Endothelial cell of umbilical vein (primary cell): Measurements from ENCODE around the gene ALK. TPM values are rescaled to one million over a fixed set of nuclear protein-coding genes. Genes with fewer than 3 reads are reported as not detected.

Experiments
- BruUV-seq: library from RNA; stranded (reverse); fragments of 400-500 nt; replicated peaks from 2 replicates; lab custom pipeline; 2021; lab: Mats Ljungman, UMichigan
- CTCF ChIA-PET: fragments of 300-600, 350-600 bp; sonication (Branson Sonifier 250); formaldehyde crosslinking; loops from one replicate; lab custom pipeline; 2021; ENCODE audit warnings: antibody characterized with exemption, inconsistent platforms; lab: Charles Lee
- POLR2A ChIA-PET: fragments of 300-600, 350-600 bp; sonication (Branson Sonifier 250); formaldehyde crosslinking; loops from one replicate; lab custom pipeline; 2021; ENCODE audit warnings: antibody characterized with exemption, inconsistent platforms; lab: Charles Lee
- DNase-seq: peaks from one replicate; pipeline ENCODE4 v3.0.0-alpha.2; 2011; ENCODE audit warnings: low read depth, low spot score
- FAIRE-seq: peaks from 2 replicates; lab custom pipeline; 2011; peaks lifted over from hg19 to GRCh38; lab: Jason Lieb, UNC
- H2AFZ ChIP-seq: 2 replicates; pipeline ENCODE4 v1.6.0; 2012; ENCODE audit warnings: low read depth, low read length, control low read depth, inconsistent platforms
- H3K27ac ChIP-seq: 2 replicates; pipeline ENCODE4 v1.5.1; 2011; ENCODE audit warnings: low read depth, mild to moderate bottlenecking, control low read depth, low read length, moderate library complexity; ENCODE audit not compliant: insufficient read depth
- H3K27me3 ChIP-seq, 2 experiments: 2 replicates each; pipeline versions ENCODE4 v1.6.0 to v1.6.1; 2011; ENCODE audit warnings: low read length in 2 of 2, mixed read lengths in 1 of 2; ENCODE audit not compliant: control insufficient read depth in 2 of 2, insufficient read depth in 2 of 2
- H3K36me3 ChIP-seq, 2 experiments: 2 replicates in 1 of 2; 3 replicates in 1 of 2; pipeline ENCODE4 v1.5.1; 2011; ENCODE audit warnings: low read length in 2 of 2, mild to moderate bottlenecking in 1 of 2, moderate library complexity in 1 of 2; ENCODE audit not compliant: control insufficient read depth in 2 of 2, insufficient read depth in 2 of 2; ENCODE audit errors: extremely low read depth in 1 of 2
- H3K4me1 ChIP-seq: 3 replicates; pipeline ENCODE4 v1.5.1; 2011; ENCODE audit warnings: mild to moderate bottlenecking, low read length; ENCODE audit not compliant: control insufficient read depth, insufficient read depth; ENCODE audit errors: extremely low read depth
- H3K4me2 ChIP-seq: 2 replicates; pipeline ENCODE4 v1.6.1; 2011; ENCODE audit warnings: low read length, control low read depth, mixed read lengths; ENCODE audit not compliant: insufficient read depth
- H3K4me3 ChIP-seq, 3 experiments: fragments of 200-600 bp in 1 of 3; sonication (generic), shearing (Covaris generic) in 1 of 3; replicated peaks in 1 of 3; 2 replicates each; pipeline ENCODE4 v1.5.1; 2011 to 2016; ENCODE audit warnings: control low read depth in 3 of 3, low read length in 3 of 3, mild to moderate bottlenecking in 2 of 3, inconsistent platforms in 1 of 3, low read depth in 1 of 3, moderate library complexity in 1 of 3; ENCODE audit not compliant: insufficient read depth in 1 of 3
- H3K79me2 ChIP-seq: 2 replicates; pipeline ENCODE4 v1.6.0; 2012; ENCODE audit warnings: low read length, inconsistent platforms; ENCODE audit not compliant: control insufficient read depth, insufficient read depth
- H3K9ac ChIP-seq: replicated peaks from 2 replicates; pipeline ENCODE3; 2011; ENCODE audit warnings: low read length, control low read depth; ENCODE audit not compliant: insufficient read depth; ENCODE audit errors: extremely low read depth
- H3K9me1 ChIP-seq: replicated peaks from 3 replicates; pipeline ENCODE4 v1.6.0; 2011; ENCODE audit warnings: mild to moderate bottlenecking, low read length; ENCODE audit not compliant: control insufficient read depth, insufficient read depth; ENCODE audit errors: extremely low read depth
- H3K9me3 ChIP-seq: replicated peaks from 2 replicates; pipeline ENCODE4 v1.5.1; 2012; ENCODE audit warnings: low read length, inconsistent platforms; ENCODE audit not compliant: control insufficient read depth, insufficient read depth
- H4K20me1 ChIP-seq: replicated peaks from 2 replicates; pipeline ENCODE3; 2011; ENCODE audit warnings: mild to moderate bottlenecking, low read length; ENCODE audit not compliant: control insufficient read depth, insufficient read depth; ENCODE audit errors: extremely low read depth
- EZH2 ChIP-seq: IDR thresholded peaks from 2 replicates; pipeline ENCODE4 v1.6.1; 2012; ENCODE audit warnings: borderline replicate concordance, low read depth, mild to moderate bottlenecking, moderate library complexity, low read length, inconsistent platforms; ENCODE audit not compliant: severe bottlenecking
- FOS ChIP-seq: IDR thresholded peaks from 2 replicates; pipeline ENCODE4 v1.6.1; 2011; ENCODE audit warnings: mild to moderate bottlenecking, low read length, moderate library complexity, borderline replicate concordance; ENCODE audit not compliant: insufficient read depth
- GATA2 ChIP-seq: IDR thresholded peaks from 2 replicates; pipeline ENCODE4 v1.7.0; 2011; ENCODE audit warnings: low read depth, mild to moderate bottlenecking, moderate library complexity, mixed read lengths, low read length; ENCODE audit not compliant: insufficient read length, insufficient read depth
- JUN ChIP-seq: IDR thresholded peaks from 2 replicates; pipeline ENCODE4 v1.6.1; 2011; ENCODE audit warnings: borderline replicate concordance, low read depth; ENCODE audit not compliant: insufficient read length, insufficient read depth
- MYC ChIP-seq: IDR thresholded peaks from one replicate; pipeline ENCODE4 v1.6.1; 2011; ENCODE audit warnings: mild to moderate bottlenecking, low read depth, low read length
- POLR2A ChIP-seq: IDR thresholded peaks from 2 replicates; pipeline ENCODE4 v1.6.1; 2012; ENCODE audit warnings: low read depth, mild to moderate bottlenecking, control low read depth, low read length
- dilution Hi-C: fragments of 300-500 bp; cut with MboI; formaldehyde crosslinking; loops from one replicate; pipeline ENCODE4 v1.15.0; 2019; ENCODE audit warnings: low sequenced_read_pairs; ENCODE audit not compliant: extremely low pct_ligation_motif_present
- intact Hi-C: fragments of 100-400 bp; cut with micrococcal nuclease; formaldehyde crosslinking; loops from one replicate; pipeline ENCODE4 v1.10.0; 2022
- polyA plus RNA-seq, 4 experiments: library from polyadenylated mRNA; depleted of rRNA in 3 of 4; stranded (reverse) in 3 of 4; unstranded in 1 of 4; fragments of >200 nt; gene quantifications; 2 replicates each; pipeline versions ENCODE4 v1.2.1 to v1.2.3, GENCODE V29; 2011 to 2012; ENCODE audit warnings: missing spikeins in 1 of 4
- total RNA-seq: library from RNA; stranded (reverse); gene quantifications from 2 replicates; pipeline ENCODE4 v1.2.3, GENCODE V29; 2021
- TF ChIP-seq, protein P1 (sequence below), 2 donors: IDR thresholded peaks; 1 replicate in 1 of 2; 2 replicates in 1 of 2; pipeline ENCODE4 v1.5.1; 2011; ENCODE audit warnings: low read length in 2 of 2, mild to moderate bottlenecking in 2 of 2, moderate library complexity in 2 of 2, control low read depth in 1 of 2, inconsistent platforms in 1 of 2, low read depth in 1 of 2; ENCODE audit not compliant: insufficient read depth in 1 of 2; ENCODE audit errors: extremely low read depth in 1 of 2
- TF ChIP-seq, protein P2 (sequence below): IDR thresholded peaks from 2 replicates; pipeline ENCODE4 v1.6.1; 2011; ENCODE audit not compliant: insufficient read depth, insufficient read length

ALK gene
- total and polyA plus RNA-seq, 2 donors (not counting 3 experiments of a cell fraction or from before 2014, with no cell fraction given): not detected

DNA sequence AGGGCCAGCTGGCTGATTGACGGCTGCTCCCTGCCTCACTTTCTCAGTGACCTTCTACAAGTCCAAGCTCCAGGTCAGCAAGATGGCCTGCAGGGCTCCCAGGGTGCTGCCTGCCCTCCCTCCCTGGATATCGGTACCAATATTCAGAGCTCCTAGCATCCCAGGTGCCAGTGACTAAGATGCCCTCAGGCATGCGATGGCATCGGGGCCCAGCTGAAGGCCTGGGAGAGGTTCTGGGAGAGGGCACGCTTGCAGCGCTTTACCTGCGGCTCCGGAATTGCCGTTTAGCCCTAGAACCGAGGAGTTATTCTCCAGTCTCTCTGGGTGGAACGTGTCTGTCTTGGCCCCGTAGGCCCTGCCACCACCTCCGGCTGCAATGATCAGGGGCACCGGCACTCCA, 689.3 kb downstream of the ALK start:
- H3K4me3 ChIP-seq: no peak overlapping the region
- dilution Hi-C loops (no loop called here), intact Hi-C loops (no loop called here)
- peaks cover 0 to 2% of the 10 kb centered on the region in 2 experiments for H3K27me3 ChIP-seq
- H3K9ac ChIP-seq: no peak overlapping the region
- no peaks in the 10 kb centered on the region for H3K79me2 ChIP-seq
- H4K20me1 ChIP-seq: no peaks in the 10 kb centered on the region
- no peak for FAIRE-seq
- no peaks in the 10 kb centered on the region for H3K36me3 ChIP-seq
- no peak overlapping the region for H3K27ac ChIP-seq
- no peak for DNase-seq
- no peaks in the 10 kb centered on the region for H3K4me1 ChIP-seq
- H3K4me2 ChIP-seq: no peak overlapping the region
- POLR2A ChIA-PET: no interaction called here
- H3K9me3 ChIP-seq: no peaks in the 10 kb centered on the region
- no peak overlapping the region for H2AFZ ChIP-seq
- BruUV-seq: no TSS peak
- CTCF ChIA-PET: no interaction called here
- TF ChIP-seq EZH2 (no peak), JUN (no peak), GATA2 (no peak), FOS (no peak), MYC (no peak), POLR2A (no peak)
- H3K9me1 ChIP-seq: no peaks in the 10 kb centered on the region

DNA sequence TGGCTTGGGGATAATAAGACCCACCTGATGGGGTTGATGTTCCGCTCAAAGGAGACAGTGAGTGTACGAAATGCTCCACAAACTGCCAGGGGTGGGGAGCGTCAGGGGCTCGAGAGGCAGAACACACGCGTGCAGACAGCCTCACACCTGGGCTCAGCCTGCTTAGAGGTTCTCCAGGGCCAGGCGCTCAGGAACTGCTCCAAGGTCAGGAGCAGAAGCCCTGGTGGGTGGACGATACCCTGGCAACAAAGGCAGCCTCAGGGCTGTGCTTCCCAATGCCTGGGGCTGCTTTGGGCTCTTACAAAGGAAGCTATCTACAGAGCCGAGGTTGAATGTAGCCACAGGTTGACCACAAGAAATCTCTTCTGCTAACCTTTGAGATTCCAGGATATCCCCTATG, 691.7 kb downstream of the ALK start:
- H3K27me3 ChIP-seq: peaks cover 0 to 2% of the 10 kb centered on the region in 2 experiments
- no peaks in the 10 kb centered on the region for H4K20me1 ChIP-seq
- H3K27ac ChIP-seq: no peak overlapping the region
- no peak overlapping the region for H3K4me3 ChIP-seq
- CTCF ChIA-PET: no interaction called here
- no peak overlapping the region for H3K9ac ChIP-seq
- no peaks in the 10 kb centered on the region for H3K9me3 ChIP-seq
- dilution Hi-C loops (no loop called here), intact Hi-C loops (no loop called here)
- DNase-seq: no peak
- no TSS peak for BruUV-seq
- no peaks in the 10 kb centered on the region for H3K36me3 ChIP-seq
- POLR2A ChIA-PET: no interaction called here
- TF ChIP-seq MYC (no peak), POLR2A (no peak), EZH2 (no peak), GATA2 (no peak), JUN (no peak), FOS (no peak)
- TF ChIP-seq, protein P1, sequence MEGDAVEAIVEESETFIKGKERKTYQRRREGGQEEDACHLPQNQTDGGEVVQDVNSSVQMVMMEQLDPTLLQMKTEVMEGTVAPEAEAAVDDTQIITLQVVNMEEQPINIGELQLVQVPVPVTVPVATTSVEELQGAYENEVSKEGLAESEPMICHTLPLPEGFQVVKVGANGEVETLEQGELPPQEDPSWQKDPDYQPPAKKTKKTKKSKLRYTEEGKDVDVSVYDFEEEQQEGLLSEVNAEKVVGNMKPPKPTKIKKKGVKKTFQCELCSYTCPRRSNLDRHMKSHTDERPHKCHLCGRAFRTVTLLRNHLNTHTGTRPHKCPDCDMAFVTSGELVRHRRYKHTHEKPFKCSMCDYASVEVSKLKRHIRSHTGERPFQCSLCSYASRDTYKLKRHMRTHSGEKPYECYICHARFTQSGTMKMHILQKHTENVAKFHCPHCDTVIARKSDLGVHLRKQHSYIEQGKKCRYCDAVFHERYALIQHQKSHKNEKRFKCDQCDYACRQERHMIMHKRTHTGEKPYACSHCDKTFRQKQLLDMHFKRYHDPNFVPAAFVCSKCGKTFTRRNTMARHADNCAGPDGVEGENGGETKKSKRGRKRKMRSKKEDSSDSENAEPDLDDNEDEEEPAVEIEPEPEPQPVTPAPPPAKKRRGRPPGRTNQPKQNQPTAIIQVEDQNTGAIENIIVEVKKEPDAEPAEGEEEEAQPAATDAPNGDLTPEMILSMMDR (IDR thresholded peaks at IDR 0.05; ENCODE audit: extremely low read depth in 1 of 2, insufficient read depth in 1 of 2, low read depth in 1 of 2, low read length in 2 of 2): no peak
- TF ChIP-seq, protein P2, sequence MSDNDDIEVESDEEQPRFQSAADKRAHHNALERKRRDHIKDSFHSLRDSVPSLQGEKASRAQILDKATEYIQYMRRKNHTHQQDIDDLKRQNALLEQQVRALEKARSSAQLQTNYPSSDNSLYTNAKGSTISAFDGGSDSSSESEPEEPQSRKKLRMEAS: no peak
- H3K4me1 ChIP-seq: no peaks in the 10 kb centered on the region
- H2AFZ ChIP-seq: no peak overlapping the region
- no peak overlapping the region for H3K4me2 ChIP-seq
- FAIRE-seq: no peak
- no peaks in the 10 kb centered on the region for H3K9me1 ChIP-seq
- H3K79me2 ChIP-seq: no peaks in the 10 kb centered on the region
